SK-N-SH treated with all-trans-retinoic acid at 6 μM for 48 hours (cell line): ENCODE data around the gene CARD14.

Experiments
- ARNTL ChIP-seq: fragments of 450-650 bp; formaldehyde crosslinking; IDR thresholded peaks from 2 replicates; pipeline ENCODE4 v1.5.0; 2020; ENCODE audit warnings: low read depth, mild to moderate bottlenecking, moderate library complexity, borderline replicate concordance
- CREB5 ChIP-seq: fragments of 250-450 bp; sonication (Bioruptor Pico); IDR thresholded peaks from 2 replicates; pipeline ENCODE4 v1.5.1; 2020; ENCODE audit warnings: low read depth, mild to moderate bottlenecking, moderate library complexity
- POU6F1 ChIP-seq: fragments of 250-450 bp; sonication (Bioruptor Pico); IDR thresholded peaks from 2 replicates; pipeline ENCODE4 v1.8.0; 2021; ENCODE audit warnings: low read depth, mild to moderate bottlenecking, moderate library complexity, borderline replicate concordance
- PPARA ChIP-seq: fragments of 250-450 bp; sonication (Bioruptor Pico); IDR thresholded peaks from 2 replicates; pipeline ENCODE4 v1.5.0; 2020; ENCODE audit warnings: mild to moderate bottlenecking, borderline replicate concordance
- SNAI2 ChIP-seq: fragments of 250-450 bp; sonication (Bioruptor Pico); IDR thresholded peaks from 2 replicates; pipeline ENCODE4 v1.5.0; 2020; ENCODE audit warnings: mild to moderate bottlenecking, moderate library complexity

GRCh38 chr17:80146121-80147034, 23.5 kb upstream of the CARD14 start:
- TF ChIP-seq CREB5 (CRISPR knock-in tag) (no peak), ARNTL (CRISPR knock-in tag) (no peak), POU6F1 (no peak), PPARA (CRISPR knock-in tag) (no peak), SNAI2 (no peak)
